DMS 273 (cell line): ENCODE data around the gene AGAP1.

Experiments used
- DNase-seq: peaks from one replicate; lab custom pipeline; 2025; ENCODE audit not compliant: unreplicated experiment; lab: John Stamatoyannopoulos, UW

The AGAP1 gene

DNA sequence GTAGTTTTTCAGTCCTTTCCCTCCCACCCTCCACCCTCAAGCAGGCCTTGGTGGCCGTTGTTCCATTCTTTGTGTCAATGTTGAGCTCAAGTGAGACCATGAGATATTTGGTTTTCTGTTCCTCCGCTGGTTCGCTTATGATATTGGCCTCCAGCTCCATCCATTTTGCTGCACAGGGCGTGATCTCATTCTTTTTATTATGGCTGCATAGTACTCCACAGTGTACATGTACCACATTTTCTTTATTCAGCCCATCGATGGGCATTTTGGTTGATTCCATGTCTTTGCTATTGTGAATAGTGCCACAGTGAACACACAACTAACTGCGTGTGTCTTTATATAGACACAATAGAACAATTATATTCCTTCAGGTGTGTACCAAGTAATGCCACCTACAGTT is 14.1 kb downstream of the AGAP1 start:
- DNase-seq = no peak

DNA sequence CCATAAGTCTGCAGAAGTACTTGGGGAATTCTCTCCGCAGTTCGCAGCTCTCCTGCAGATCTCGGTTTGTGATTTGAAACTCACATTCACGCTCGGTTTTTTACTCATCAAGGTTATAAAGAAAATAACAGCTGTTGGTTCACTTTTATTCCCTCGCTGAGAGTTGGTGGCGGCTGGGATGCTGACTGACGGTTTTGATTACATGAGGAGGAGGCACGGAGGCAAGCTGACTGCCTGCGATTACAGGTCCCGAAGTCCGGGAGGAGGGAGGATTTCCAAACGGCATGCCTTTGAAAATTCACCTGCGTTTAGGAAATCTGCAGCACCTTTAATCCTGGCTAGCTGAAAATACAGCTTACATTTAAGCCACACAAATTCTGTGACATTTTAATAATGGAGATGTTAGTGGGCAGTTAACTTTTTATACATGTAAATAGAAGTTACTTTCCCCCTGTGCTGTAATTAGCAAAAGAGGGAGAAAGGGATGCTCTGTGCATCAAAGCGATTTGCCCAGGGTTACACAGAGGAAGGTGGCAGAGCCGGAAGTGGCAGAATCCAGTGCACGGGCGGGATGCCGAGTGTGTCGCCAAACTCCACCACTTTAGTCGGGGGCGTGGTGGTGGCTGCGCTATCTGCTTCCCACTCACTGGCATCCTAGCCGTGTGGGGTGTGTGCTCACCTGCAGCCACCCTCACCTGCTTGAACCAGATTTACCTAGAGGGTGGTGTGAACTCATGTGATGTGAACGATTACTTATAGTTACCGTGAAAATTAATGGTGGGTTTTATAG is 14.7 kb downstream of the AGAP1 start:
- DNase-seq = peak; percentile 18

DNA sequence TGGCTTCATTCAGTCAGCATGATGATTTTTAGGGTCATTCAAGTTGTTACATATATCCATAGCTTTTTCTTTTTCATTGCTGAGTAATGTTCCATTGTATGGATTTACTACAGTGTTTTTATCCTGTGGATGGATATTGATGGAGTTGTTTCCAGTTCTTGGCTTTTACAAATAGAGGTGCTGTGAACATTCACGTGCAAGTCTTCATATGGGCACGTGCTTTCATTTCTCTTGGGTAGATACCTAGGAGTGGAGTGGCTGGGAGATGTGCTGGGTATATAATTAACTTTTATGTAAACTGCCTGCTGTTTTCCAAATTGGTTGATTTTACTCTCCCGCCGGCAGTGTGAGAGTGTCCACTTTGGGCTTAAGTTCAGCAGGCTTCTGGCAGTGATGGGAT is 16.5 kb downstream of the AGAP1 start:
- DNase-seq = no peak

DNA sequence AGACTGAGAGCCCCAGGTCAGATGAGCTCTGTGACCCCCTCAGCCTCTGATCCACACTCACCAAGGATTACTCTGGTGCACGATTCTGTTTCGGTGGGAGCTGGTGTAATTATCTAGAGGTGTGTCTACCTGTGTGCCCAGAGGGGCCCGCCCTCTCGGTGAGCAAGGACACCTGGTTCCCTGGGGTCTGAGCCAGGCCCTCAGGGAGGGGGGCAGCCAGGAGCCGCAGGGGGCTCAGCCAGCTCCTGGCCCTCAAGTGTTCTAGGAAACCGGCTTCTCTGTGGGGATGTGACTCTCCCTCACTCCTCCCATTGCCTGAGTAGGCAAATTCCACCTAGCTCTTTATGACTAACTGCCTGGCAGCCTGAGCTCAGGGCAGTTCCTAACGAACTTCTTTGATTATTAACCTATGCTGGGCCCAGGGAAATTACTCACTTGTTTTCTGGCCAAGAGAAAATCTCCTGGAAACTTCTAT is 17.4 kb downstream of the AGAP1 start:
- DNase-seq = peak; percentile 32

DNA sequence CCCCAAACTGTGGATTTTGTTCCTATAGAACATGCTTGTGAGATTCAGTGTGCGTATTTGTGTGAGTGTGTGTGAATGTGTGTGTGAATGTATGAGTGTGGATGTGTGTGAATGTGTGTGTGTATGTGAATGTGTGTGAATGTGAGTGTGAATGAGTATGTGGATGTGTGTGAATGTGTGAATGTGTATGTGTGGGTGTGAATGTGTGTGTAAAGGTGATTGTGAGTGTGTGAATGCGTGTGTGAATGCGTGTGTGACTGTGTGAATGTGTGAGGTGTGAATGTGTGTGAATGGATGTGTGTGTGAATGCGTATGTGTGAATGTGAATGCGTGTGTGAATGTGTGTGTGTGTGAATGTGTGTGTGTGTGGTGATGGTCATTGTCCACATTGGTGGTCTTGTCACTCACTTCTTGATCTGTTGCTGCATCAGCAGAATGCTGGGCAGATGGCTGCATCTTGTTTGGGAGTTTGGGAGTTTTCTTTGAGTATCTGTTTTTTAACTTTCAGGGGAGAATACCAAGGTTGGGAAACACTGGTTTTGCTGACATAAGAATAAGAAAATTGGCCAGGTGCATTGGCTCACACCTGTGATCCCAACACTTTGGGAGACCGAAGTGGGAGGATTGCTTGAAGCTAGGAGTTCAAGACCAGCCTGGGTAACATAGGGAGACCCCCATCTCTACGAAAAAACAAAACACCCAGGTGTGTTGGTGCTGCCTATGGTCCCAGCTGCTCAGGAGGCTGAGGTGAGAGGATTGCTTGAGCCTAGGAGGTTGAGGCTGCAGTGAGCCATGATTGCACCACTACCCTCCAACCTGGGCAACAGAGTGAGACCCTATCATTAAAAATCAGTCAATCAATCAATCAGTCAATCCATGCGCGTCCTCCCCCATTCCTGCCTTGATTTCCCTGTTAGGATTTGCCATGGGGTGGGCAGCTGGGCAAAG is 18.2 kb downstream of the AGAP1 start:
- DNase-seq = no peak

DNA sequence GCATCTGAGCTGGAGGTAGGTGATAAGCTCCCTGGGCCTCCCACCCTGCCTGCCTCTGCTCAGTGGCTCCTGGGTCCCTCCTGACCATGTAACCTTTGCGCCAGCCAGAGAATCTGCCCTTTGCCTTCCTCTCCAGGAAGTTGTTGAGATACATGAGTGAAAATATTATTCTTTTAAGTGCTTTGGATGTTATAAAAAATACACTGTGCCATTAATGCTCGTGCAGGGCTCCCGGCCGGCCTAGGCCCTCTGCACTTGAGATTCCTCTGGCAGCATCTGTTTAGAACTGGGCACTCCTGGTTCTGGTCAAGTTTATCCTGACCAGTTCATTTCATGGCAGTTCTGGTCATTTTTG is 18.8 kb downstream of the AGAP1 start:
- DNase-seq = no peak

DNA sequence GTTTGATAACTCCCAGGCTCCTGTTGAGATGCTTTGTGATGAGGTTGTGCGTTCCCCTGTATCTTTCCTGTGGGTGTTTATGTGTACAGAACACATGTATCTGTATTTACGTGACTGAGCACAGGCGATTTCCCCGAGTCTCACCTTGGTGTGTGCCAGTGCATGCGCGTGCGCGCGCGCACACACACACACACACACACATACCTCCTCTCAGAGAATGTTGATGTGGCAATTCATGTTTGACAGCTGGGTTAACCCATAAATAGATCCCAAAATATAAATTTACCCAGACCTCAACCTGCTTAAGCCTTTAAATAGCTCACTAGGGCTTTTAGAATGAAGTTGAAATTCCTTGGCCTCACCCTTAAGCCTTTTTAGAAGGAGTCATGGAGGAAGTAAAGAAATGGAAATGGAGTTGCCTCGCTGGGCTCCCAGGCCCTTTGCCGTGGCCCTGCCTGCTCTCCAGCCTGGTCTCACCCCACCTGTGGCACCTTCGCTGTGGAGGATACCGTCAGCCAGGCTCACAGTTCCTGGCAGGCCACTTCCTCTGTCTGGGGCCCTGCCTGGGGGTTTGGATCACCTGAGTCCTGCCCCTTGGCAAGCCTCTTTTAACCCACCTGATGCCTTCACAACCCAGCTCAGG is 20.3 kb downstream of the AGAP1 start:
- DNase-seq = no peak

DNA sequence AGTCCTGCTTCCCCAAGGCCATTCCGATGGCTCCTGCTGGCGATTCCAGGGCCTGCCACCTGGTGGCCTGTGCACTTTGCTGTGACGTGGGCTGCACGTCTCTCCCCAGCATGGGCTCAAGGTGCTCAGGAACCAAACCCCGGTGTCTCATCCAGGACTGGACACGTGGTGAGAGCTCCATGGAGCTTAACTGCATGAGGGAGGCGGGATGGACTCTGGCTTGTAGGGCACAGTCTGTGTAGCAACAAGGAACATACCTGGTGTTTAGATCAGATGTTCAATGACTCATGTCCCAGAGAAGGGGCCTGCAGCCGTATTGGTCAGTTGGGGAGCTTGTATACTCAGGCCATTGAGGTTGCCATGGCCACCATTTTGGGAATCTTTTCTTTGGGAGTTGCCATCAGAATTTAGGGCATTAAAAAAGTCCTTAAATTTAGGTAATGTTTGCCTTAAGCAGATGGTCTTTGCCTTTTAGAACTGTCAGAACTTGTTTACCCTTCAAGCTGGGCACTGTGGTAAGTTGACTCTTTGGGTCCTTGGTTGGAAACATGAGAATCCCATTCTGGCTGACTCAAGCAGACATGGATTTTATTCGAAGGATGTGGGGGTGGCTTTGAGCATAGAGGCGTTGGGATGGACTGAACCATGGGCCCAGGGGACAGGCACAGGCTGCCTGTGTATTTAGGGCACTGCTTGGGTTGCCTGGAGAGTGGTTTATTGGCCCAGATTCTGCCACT is 21.0 kb downstream of the AGAP1 start:
- peak; percentile 66 for DNase-seq

DNA sequence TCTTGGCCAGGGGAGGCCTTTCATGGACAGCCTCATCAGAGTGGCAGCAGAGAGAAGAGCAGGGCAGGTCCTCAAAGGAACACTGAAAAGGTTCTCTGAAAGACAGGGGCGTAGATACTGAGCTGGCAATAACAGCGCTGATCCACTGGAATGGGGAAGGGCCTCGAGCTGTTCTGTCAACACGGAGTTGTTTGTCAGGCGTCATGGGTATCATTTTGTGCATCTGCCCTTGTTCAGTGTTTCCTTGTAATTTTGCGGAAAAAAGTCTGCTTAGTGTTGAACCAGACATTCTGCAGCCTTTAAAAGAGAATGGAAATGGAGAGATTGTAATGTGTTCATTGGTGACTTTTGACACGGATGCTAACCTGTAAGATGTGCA is 21.5 kb downstream of the AGAP1 start:
- no peak for DNase-seq

DNA sequence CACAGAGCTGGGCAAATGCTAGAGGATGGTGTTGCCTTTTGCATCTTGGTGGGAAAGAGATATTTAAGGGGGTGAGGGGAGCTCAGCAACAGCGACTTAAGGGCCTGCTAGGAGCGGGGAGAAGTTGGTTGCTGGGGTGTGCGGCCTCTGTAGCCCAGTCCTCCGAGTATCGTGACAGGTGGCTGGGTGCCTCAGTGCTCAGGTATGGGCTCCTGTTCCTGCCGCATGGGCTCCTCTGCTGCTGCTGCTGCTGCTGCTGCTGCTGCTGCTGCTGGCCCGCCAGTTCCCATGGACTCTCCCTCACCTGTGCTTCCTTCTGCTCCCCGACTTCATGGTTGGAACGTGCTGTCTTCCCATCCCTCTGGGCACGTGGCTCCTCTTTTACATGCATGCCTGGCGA is 22.0 kb downstream of the AGAP1 start:
- DNase-seq = no peak

DNA sequence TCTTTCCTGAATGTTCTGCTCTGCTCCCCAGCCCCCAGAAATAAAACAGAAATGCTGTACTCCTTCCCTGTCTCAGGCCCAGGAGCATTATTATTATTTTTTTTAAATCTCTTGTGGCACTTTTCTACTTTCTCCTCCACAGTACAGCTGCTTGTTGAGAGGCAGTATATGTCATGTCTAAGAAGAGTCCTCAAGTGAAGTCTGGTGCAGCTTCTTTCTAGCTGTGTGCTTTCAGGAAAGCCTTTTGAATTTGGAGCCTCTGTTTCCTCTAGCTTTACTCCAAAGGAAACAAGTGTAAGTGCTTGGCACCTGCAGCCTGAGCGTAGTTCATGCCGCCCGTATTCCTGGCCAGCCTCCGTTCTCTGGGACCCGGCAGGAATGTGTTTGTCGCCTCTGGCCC is 22.4 kb downstream of the AGAP1 start:
- DNase-seq = no peak

DNA sequence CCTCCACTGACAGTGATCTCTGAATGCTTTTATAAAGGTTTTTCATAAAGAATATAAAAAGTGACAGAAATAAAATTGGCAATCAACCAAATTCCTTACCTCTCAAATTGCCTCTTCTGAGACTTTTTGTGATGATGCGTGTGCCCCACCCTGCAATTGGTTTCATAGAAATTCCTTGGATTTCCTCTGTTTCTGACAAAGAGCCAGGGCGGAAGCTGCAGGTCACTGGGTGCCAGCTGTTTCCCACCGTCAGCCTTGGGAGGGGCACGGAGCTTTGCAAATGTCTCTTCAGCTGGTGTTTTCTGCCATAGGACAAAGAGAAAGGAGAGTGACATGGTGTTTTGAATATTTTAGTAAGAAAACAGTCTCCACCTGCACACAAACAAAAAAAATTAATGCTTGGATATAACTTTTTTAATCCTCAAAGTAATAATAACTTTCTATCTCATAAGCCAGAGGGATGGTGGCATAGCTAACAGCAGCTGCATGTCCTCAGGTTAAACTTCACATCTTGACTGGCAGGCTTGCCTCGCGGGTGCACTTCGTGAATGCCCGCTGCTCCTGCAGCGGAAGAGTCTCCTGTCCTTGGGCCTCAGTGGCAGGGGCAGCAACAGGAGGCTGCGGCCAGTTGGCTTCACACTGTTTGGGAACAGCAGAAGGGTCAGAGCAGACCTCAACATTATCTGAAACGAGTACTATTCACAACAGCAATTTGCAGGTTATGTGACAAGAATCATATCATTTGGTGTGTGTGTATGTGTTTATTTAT is 24.7 kb downstream of the AGAP1 start:
- peak; percentile 28 for DNase-seq

DNA sequence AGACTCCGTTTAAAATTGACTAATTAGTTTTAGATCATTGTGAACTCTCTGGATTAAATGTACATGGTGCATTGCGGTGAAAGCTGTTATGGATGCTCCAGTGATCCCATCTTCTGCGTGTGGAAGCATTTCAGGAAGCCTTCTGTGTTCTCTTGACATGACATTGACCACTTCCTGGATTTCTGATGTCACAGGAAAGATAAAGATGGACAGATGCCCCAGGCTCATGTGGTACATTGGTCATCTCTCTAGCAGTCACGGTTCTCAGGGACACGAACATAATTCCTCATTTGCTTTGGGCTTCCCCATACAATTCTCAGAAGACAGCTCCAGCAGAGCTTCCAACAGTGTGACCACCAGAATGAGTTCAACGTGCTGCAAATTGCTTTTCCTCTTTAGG is 26.9 kb downstream of the AGAP1 start:
- DNase-seq = no peak

DNA sequence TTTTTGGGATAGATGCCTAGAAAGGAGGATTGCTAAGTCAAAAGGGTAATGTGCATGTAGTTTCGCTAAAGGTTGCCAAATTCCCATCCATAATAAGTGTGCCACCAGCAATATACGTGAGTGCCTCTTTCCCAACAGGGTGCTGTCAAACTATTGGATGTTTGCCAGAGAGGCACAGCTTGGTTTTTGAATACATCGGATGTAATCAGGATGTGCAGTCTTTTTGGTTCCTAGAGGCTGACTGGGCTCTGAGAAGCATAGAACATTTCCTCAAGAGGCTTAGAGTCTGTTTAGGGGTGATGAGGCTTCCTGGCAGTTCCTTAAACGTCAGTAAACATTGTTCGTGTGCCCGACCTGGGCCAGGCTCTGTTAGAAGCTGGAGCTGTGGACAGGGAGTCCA is 28.0 kb downstream of the AGAP1 start:
- DNase-seq = peak; percentile 90

DNA sequence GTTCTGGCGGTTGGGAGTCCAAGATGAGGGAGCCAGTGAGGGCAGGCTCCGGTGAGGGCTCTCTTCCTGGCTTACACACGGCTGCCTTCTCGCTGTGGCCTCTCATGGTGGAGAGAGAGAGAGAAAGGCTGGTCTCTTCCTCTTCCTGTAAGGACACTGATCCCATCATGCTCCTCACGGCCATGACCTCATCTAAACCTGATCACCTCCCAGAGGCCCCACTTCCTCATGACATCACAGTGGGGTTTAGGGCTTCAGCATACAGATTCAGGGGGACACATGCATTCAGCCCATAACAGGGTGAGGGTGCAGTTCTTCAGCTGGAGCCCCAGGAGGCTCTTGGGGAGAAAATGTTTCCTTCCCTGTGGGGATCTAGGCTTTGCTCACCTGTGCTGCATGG is 29.2 kb downstream of the AGAP1 start:
- no peak for DNase-seq

DNA sequence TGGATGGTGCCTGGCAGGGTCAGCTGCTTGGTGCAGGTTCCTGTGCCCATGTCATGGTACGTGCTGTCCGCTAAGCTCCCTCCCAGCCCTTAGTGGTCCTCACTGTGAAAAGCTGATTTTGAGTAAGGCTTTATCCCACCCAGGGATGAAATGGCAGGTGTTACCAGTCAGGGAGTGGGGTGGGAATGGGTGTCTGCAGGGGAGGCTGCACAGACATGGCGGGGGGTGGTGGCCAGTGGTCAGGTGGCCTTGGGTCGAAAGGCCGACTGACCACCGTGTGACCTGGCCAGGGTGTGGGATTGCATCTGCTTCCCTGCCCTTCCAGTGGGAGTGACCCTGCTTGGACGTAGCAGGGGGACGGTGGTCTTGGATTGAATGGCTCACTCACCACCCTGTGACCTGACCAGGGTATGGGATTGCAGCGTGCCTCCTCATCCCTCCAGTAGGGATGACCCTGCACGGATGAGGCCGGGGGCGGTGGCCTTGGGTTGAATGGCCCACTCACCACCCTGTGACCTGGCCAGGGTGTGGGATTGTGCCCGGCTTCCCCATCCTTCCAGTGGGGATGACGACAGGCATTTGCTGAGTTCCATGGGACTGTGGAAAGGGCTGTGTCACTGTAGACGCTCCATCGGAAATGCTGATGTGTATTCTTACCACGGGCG is 29.8 kb downstream of the AGAP1 start:
- DNase-seq = no peak

DNA sequence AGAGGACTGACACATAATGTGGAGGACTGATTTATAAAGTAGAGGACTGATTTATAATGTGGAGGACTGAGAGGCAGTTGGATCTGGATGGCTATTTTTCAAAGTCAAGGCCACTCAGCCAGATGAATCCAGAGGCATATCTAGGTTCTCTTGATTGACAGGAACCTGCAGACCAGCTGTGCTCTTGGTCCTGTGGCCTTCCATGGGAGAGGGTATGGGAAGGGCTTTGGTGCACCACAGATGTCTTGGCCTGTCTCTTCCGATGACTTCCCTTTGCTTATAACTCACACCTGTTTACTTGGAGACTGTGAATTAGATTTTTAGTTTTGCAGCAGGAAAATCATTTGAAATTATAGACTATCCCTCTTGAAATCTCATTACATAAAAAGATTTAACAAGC is 32.3 kb downstream of the AGAP1 start:
- DNase-seq = no peak

DNA sequence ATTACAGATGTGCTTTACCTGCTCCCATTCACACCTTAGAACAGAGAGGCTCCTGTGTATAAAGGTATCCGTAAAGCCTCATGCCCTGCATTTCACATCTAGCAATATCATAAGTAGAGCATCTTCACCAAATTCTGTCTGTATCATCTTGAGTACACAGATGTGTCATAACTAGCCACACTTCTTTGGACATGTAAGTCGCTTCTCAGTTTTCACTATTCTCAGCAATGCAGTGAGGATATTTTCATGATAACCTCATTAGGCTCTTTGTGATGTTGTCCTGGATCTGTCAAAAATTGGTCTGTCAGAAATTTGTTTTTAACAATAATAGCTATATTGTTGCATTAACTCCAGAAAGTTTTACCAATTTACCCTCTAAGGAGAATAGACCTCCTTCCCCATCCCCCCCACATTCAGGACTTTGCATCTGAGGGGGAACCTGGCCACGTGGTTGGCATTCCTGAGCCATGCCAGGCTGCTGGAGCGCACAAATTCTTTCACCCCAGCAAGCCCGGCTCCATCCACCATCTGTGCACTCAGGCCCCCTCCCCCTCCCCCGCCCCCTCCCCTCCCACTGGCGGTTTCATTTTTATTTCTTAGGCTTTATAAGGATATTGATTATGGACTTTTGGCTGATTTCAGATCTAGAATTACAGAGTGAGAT is 34.1 kb downstream of the AGAP1 start:
- peak; percentile 45 for DNase-seq

DNA sequence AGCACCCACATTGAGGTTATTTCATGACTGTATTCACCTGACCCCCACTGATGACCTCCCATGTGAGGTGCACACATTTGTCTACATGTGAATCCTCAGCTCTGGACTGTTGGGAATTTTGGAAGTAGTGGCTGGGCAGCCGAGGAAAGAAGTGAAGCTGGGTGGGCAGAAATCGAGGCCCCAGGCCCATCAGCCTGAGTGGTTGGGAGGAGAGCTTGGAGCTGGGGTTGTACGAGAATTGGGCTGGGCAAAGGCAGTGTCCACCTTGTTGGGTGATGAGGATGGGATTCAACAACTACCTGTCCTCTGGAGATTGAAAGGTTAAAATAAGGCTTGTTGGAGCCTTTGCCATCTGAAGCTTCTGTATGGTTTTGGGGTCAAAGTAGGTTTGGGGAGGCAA is 35.8 kb downstream of the AGAP1 start:
- DNase-seq = no peak
